Islet precursor cell (in vitro differentiated cells): ENCODE results near the gene MSI2.

ENCODE experiments used
- DNase-seq: peaks from one replicate; pipeline ENCODE4 v3.0.0-alpha.2; 2018

MSI2 gene

GRCh38 chr17:57515662-57516211, 259.4 kb downstream of the MSI2 start:
- DNase-seq, result no peak

GRCh38 chr17:57516290-57517230, 260.2 kb downstream of the MSI2 start:
- DNase-seq, result peak; percentile 53

- no peak for DNase-seq
Measured at GRCh38 chr17:57517273-57517631, 260.9 kb downstream of the MSI2 start.

GRCh38 chr17:57517632-57518456, 261.5 kb downstream of the MSI2 start:
- DNase-seq, result peak; percentile 92

GRCh38 chr17:57518587-57519581, 262.6 kb downstream of the MSI2 start:
- DNase-seq, result peak; percentile 99

GRCh38 chr17:57519800-57520199, 263.5 kb downstream of the MSI2 start:
- DNase-seq, result no peak

GRCh38 chr17:57521606-57522005, 265.3 kb downstream of the MSI2 start:
- peak; percentile 41 for DNase-seq

GRCh38 chr17:57522042-57523005, 266.0 kb downstream of the MSI2 start:
- DNase-seq, result peak; percentile 45

- DNase-seq, result peak; percentile 66
Measured at GRCh38 chr17:57523926-57524632, 267.8 kb downstream of the MSI2 start.

- peak; percentile 41 for DNase-seq
Measured at GRCh38 chr17:57524839-57525568, 268.7 kb downstream of the MSI2 start.

- DNase-seq, result peak; percentile 55
Measured at GRCh38 chr17:57527221-57528057, 271.1 kb downstream of the MSI2 start.

GRCh38 chr17:57528058-57528451, 271.7 kb downstream of the MSI2 start:
- peak; percentile 66 for DNase-seq

GRCh38 chr17:57530026-57530425, 273.7 kb downstream of the MSI2 start:
- DNase-seq, result peak; percentile 77

- peak; percentile 97 for DNase-seq
Measured at GRCh38 chr17:57530508-57530907, 274.2 kb downstream of the MSI2 start.

- no peak for DNase-seq
Measured at GRCh38 chr17:57531078-57531477, 274.8 kb downstream of the MSI2 start.

- peak; percentile 58 for DNase-seq
Measured at GRCh38 chr17:57531648-57532504, 275.6 kb downstream of the MSI2 start.

- DNase-seq, result peak; percentile 61
Measured at GRCh38 chr17:57532556-57532955, 276.2 kb downstream of the MSI2 start.

GRCh38 chr17:57532966-57533365, 276.6 kb downstream of the MSI2 start:
- no peak for DNase-seq
